T-helper 2 cell treated with Interferon-gamma antibody and Interleukin-4, amounts not matched to agents 5 μg/mL and 100 μg/mL, for 36 hours (primary cell): Measurements from ENCODE around the gene HOXC9.

Experiments
- DNase-seq: peaks from one replicate; pipeline ENCODE4 v3.0.0; 2021; ENCODE audit warnings: low spot score
- H3K27ac Mint-ChIP-seq: one replicate; pipeline ENCODE4 v1.8.0; 2021; ENCODE audit warnings: mild to moderate bottlenecking, mixed read lengths
- H3K27me3 Mint-ChIP-seq: one replicate; pipeline ENCODE4 v1.8.0; 2021; ENCODE audit warnings: low read depth, mixed read lengths
- H3K36me3 Mint-ChIP-seq: one replicate; pipeline ENCODE4 v1.8.0; 2021; ENCODE audit warnings: low read depth, mixed read lengths
- H3K4me1 Mint-ChIP-seq: one replicate; pipeline ENCODE4 v1.8.0; 2021; ENCODE audit warnings: low read depth, mixed read lengths
- H3K4me3 Mint-ChIP-seq: one replicate; pipeline ENCODE4 v1.8.0; 2022; ENCODE audit warnings: mild to moderate bottlenecking, moderate library complexity, mixed read lengths
- H3K9me3 Mint-ChIP-seq: one replicate; pipeline ENCODE4 v1.8.0; 2021; ENCODE audit warnings: mixed read lengths

Gene HOXC9

GRCh38 chr12:53968214-53969127 is 31.5 kb upstream of the HOXC9 start:
- Mint-ChIP-seq H3K9me3 (peaks cover 4% of the 10 kb centered on the region), H3K27ac (no peak overlapping the region), H3K27me3 (peaks cover 99% of the 10 kb centered on the region), H3K4me3 (no peak overlapping the region), H3K36me3 (no peaks in the 10 kb centered on the region), H3K4me1 (peaks cover 16% of the 10 kb centered on the region)
- DNase-seq = no peak

- no peaks in the 10 kb centered on the region for H3K36me3 Mint-ChIP-seq
- no peak overlapping the region for H3K27ac Mint-ChIP-seq
- no peak for DNase-seq
- H3K27me3 Mint-ChIP-seq = peaks cover 95% of the 10 kb centered on the region
- H3K4me3 Mint-ChIP-seq = no peak overlapping the region
- peaks cover 11% of the 10 kb centered on the region for H3K4me1 Mint-ChIP-seq
- H3K9me3 Mint-ChIP-seq = peaks cover 4% of the 10 kb centered on the region
Observed at GRCh38 chr12:53969588-53970259, 30.2 kb upstream of the HOXC9 start.

DNA sequence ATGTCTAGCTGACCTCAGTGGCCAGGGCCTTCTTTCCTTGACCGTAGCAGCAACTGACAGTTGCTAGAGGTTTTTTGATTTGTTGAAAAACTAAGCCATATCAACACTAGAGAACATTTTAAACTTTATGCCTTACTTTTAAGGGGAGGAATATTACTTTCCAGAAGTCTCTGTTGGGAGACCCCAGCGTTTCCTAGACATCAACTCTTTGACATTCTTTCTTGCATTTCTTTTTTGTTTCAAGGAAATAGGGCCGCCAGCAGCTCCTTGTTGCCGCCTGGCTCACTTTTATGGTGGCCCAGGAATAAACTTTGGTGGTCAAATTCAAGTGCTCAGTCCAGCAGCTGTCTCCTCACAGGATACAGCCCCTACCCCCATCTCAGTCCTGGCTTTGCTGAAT is 29.5 kb upstream of the HOXC9 start:
- DNase-seq = no peak
- H3K4me1 Mint-ChIP-seq = peaks cover 13% of the 10 kb centered on the region
- H3K4me3 Mint-ChIP-seq = no peak overlapping the region
- no peak overlapping the region for H3K27ac Mint-ChIP-seq
- peaks cover under 1% of the 10 kb centered on the region for H3K36me3 Mint-ChIP-seq
- H3K9me3 Mint-ChIP-seq = peaks cover 4% of the 10 kb centered on the region
- peaks cover 92% of the 10 kb centered on the region for H3K27me3 Mint-ChIP-seq

GRCh38 chr12:53971129-53971528 is 28.8 kb upstream of the HOXC9 start:
- peaks cover 92% of the 10 kb centered on the region for H3K27me3 Mint-ChIP-seq
- H3K4me3 Mint-ChIP-seq = no peak overlapping the region
- peaks cover 2% of the 10 kb centered on the region for H3K36me3 Mint-ChIP-seq
- DNase-seq = no peak
- peaks cover 13% of the 10 kb centered on the region for H3K4me1 Mint-ChIP-seq
- peaks cover 4% of the 10 kb centered on the region for H3K9me3 Mint-ChIP-seq
- no peak overlapping the region for H3K27ac Mint-ChIP-seq

- Mint-ChIP-seq H3K27me3 (peaks cover 92% of the 10 kb centered on the region), H3K27ac (no peak overlapping the region), H3K4me3 (no peak overlapping the region), H3K9me3 (peaks cover 4% of the 10 kb centered on the region), H3K36me3 (peaks cover 2% of the 10 kb centered on the region), H3K4me1 (peaks cover 8% of the 10 kb centered on the region)
- no peak for DNase-seq
Observed at GRCh38 chr12:53971686-53972085, 28.3 kb upstream of the HOXC9 start.

GRCh38 chr12:53972152-53972702 is 27.7 kb upstream of the HOXC9 start:
- peaks cover 2% of the 10 kb centered on the region for H3K36me3 Mint-ChIP-seq
- no peak overlapping the region for H3K4me3 Mint-ChIP-seq
- peaks cover 92% of the 10 kb centered on the region for H3K27me3 Mint-ChIP-seq
- peak overlapping the region; percentile 79 for H3K27ac Mint-ChIP-seq
- no peak for DNase-seq
- H3K4me1 Mint-ChIP-seq = peaks cover 8% of the 10 kb centered on the region
- H3K9me3 Mint-ChIP-seq = peaks cover 4% of the 10 kb centered on the region

DNA sequence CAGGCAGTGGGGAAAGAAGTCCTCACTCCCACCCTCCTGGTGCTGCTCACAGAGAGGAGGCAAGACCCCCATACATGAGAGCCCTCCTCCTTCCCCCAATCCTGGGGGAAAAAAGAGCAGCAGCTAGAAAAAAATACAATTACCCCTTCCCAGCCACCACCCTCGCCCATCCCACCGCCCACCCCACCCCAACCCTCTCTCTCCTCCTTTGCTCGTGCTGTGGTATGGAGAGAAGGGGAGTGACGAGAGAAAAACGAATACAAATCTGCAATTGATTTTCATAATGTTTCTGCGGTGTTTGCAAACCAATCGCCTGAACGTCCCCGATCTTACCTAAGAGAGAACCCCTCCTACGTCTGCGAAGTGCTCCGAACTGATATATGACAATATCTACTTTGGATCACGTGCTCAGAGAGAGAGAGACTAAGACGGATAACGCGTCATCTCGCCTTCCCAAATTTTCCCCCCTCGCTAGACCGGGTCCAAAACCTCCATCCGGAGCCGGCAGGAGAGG is 27.2 kb upstream of the HOXC9 start, which contains the start of gene HOXC11:
Gene HOXC11 (plus strand): TSS at position 405 of the 514 bp plus-strand sequence. CDS start 116 bp downstream, outside the sequence.
- Mint-ChIP-seq H3K4me3 (peak within 1 kb of the TSS; percentile 24), H3K27ac (peak within 1 kb of the TSS; percentile 79), H3K36me3 (peaks cover 2% of the 10 kb centered on the region), H3K27me3 (peaks cover 92% of the 10 kb centered on the region), H3K9me3 (peaks cover 4% of the 10 kb centered on the region), H3K4me1 (peaks cover 8% of the 10 kb centered on the region)
- no peak for DNase-seq

- H3K4me3 Mint-ChIP-seq = peak overlapping the region; percentile 24
- H3K36me3 Mint-ChIP-seq = peaks cover 2% of the 10 kb centered on the region
- peaks cover 8% of the 10 kb centered on the region for H3K4me1 Mint-ChIP-seq
- no peak for DNase-seq
- peaks cover 92% of the 10 kb centered on the region for H3K27me3 Mint-ChIP-seq
- peak overlapping the region; percentile 79 for H3K27ac Mint-ChIP-seq
- H3K9me3 Mint-ChIP-seq = peaks cover 4% of the 10 kb centered on the region
Observed at GRCh38 chr12:53973236-53974042, 26.5 kb upstream of the HOXC9 start.

- Mint-ChIP-seq H3K27ac (peak within 1 kb of the TSS; percentile 50), H3K4me3 (peak within 1 kb of the TSS; percentile 56), H3K36me3 (peaks cover 2% of the 10 kb centered on the region), H3K9me3 (peaks cover 4% of the 10 kb centered on the region), H3K27me3 (peaks cover 92% of the 10 kb centered on the region), H3K4me1 (peaks cover 8% of the 10 kb centered on the region)
- no peak for DNase-seq
Observed at GRCh38 chr12:53974084-53975063, 25.6 kb upstream of the HOXC9 start, which contains the start of gene HOTAIR. Gene HOTAIR (minus strand): TSS chr12:53974954.

DNA sequence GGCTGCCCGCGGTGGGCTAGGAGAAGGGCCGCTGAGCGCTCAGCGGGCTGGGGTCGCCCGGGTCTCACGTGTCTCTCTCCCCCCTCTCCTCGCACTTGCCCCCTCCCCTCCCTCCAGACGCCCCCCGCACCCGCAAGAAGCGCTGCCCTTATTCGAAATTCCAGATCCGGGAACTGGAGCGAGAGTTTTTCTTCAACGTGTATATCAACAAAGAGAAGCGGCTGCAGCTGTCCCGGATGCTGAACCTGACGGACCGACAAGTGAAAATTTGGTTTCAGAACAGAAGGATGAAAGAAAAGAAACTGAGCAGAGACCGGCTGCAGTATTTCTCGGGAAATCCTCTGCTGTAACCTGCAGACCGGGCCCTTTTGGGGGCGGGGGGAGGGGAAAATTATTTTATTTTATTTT is 24.9 kb upstream of the HOXC9 start:
- Mint-ChIP-seq H3K27ac (peak overlapping the region; percentile 49), H3K9me3 (peaks cover 4% of the 10 kb centered on the region), H3K27me3 (peaks cover 92% of the 10 kb centered on the region), H3K4me3 (no peak overlapping the region), H3K4me1 (peaks cover 8% of the 10 kb centered on the region), H3K36me3 (peaks cover 2% of the 10 kb centered on the region)
- DNase-seq = no peak

GRCh38 chr12:53975479-53976152 is 24.3 kb upstream of the HOXC9 start:
- Mint-ChIP-seq H3K36me3 (peaks cover 2% of the 10 kb centered on the region), H3K27me3 (peaks cover 92% of the 10 kb centered on the region), H3K4me3 (peak overlapping the region; percentile 56), H3K9me3 (peaks cover 4% of the 10 kb centered on the region), H3K4me1 (peaks cover 8% of the 10 kb centered on the region), H3K27ac (peak overlapping the region; percentile 50)
- no peak for DNase-seq
